ENCODE data around the gene HMGN1.

The HMGN1 gene

DNA sequence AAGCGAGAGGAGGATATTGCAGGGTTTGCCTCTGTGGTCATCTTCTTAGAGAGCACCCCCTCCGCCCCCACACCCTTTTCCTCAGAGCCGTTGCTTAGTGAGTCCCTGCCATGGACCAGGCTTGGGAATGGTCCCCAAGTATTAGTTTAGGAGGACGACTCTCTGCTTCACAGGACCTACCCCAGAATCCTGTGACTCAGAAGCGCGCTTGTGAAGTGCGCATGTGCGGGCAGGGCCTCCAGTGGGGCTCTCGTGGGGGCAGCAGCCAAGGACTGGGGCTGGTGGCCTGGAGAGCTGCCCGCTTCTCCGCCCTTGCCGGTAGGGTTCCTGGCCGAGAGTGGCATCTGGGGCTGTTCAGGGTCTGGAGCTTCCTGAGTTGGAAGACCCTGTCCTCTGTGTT lies 37.3 kb upstream of the HMGN1 start:
- TF ChIP-seq SIN3A (IDR thresholded peaks at IDR 0.05; ENCODE audit: borderline replicate concordance, insufficient read depth, low read length): no peak
- TF ChIP-seq, protein P1, sequence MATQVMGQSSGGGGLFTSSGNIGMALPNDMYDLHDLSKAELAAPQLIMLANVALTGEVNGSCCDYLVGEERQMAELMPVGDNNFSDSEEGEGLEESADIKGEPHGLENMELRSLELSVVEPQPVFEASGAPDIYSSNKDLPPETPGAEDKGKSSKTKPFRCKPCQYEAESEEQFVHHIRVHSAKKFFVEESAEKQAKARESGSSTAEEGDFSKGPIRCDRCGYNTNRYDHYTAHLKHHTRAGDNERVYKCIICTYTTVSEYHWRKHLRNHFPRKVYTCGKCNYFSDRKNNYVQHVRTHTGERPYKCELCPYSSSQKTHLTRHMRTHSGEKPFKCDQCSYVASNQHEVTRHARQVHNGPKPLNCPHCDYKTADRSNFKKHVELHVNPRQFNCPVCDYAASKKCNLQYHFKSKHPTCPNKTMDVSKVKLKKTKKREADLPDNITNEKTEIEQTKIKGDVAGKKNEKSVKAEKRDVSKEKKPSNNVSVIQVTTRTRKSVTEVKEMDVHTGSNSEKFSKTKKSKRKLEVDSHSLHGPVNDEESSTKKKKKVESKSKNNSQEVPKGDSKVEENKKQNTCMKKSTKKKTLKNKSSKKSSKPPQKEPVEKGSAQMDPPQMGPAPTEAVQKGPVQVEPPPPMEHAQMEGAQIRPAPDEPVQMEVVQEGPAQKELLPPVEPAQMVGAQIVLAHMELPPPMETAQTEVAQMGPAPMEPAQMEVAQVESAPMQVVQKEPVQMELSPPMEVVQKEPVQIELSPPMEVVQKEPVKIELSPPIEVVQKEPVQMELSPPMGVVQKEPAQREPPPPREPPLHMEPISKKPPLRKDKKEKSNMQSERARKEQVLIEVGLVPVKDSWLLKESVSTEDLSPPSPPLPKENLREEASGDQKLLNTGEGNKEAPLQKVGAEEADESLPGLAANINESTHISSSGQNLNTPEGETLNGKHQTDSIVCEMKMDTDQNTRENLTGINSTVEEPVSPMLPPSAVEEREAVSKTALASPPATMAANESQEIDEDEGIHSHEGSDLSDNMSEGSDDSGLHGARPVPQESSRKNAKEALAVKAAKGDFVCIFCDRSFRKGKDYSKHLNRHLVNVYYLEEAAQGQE (IDR thresholded peaks at IDR 0.05; ENCODE audit: insufficient read depth in 1 of 2, low read depth in 2 of 2, low read length in 2 of 2): no peak
- no peak for TF ChIP-seq FOXP2 (optimal IDR thresholded peaks at IDR 0.05; ENCODE audit: borderline replicate concordance, extremely low read depth, extremely low read length, insufficient read depth)
- no peak for TF ChIP-seq TAF1 (IDR thresholded peaks at IDR 0.05; ENCODE audit: borderline replicate concordance, insufficient read depth, low read length)
- TF ChIP-seq POLR2AphosphoS5 (IDR thresholded peaks at IDR 0.05; ENCODE audit: low read depth, low read length): no peak

DNA sequence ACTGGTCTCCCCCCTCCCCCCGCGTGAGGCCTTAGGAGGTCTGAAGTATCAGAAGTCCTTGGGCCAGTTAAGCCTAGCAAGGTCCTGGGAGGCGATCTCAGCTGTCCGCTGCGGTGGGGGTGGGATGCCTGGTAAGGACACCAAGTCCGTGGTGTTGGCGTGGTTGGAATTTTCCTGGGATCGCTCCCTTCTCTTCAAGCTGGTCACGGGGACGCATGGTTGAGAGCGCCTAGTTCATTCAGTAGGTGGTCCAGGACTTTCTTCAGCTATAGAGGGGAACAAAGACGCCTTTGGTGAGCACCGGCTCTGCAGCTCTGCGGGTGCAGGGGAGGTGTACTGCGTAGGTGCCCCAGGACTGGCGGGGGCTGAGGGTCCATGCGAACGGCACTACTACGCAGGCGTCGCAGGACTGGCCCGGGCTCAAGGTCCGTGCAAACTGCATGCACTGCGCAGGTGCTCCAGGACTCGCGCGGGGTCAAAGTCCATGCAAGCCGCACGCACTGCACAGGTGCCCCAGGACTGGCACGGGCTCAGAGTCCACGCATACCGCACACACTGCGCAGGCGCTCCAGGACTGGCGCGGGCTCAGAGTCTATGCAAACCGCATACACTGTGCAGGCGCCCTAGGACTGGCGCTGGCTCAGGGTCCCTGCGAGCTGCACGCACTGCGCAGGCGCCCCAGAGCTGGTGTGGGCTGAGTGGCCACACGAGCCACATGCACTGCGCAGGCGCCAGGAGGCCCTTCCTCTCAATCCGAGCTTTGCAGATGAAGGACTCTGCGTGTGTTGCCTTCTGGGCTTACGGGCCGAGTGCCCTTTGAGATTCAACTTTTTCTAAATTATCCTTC lies 36.6 kb upstream of the HMGN1 start:
- TF ChIP-seq FOXP2 (optimal IDR thresholded peaks at IDR 0.05; ENCODE audit: borderline replicate concordance, extremely low read depth, extremely low read length, insufficient read depth) (no peak), TAF1 (IDR thresholded peaks at IDR 0.05; ENCODE audit: borderline replicate concordance, insufficient read depth, low read length) (no peak), POLR2AphosphoS5 (IDR thresholded peaks at IDR 0.05; ENCODE audit: low read depth, low read length) (peak; percentile 36; the same call in 1 of the 2 replicates)
- TF ChIP-seq, protein P1 (IDR thresholded peaks at IDR 0.05; ENCODE audit: insufficient read depth in 1 of 2, low read depth in 2 of 2, low read length in 2 of 2): no peak

DNA sequence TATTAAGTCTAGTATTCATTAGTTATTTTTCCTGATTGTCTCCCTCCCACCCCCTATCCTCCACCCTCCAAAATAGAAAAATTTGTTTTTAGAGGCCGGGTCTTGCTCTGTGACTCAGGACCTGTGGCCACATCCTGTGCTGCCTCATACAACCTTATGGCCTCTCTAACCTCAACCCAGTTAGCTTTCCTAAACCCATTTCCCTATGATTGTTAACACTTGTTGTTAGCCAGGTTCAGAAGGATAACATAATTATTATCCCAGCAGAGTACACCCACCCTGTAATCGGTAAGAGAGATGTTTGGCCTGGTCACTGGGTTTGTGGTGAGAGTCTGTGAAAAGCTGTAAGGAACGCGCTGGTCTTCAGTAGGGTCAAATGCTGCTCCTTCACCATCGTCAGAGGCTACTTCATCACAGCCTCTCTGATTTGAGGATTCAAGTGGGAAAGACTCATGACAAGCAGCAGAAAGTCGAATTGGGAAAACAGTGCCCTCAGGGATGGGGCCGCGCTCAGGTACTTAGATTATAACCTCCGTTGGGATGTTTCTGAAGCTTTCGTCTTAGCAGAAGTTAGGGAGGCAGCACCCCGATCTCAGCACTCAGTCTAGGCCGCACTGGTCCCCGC lies 35.9 kb upstream of the HMGN1 start:
- no peak for TF ChIP-seq POLR2AphosphoS5 (IDR thresholded peaks at IDR 0.05; ENCODE audit: low read depth, low read length)
- TF ChIP-seq FOXP2 (optimal IDR thresholded peaks at IDR 0.05; ENCODE audit: borderline replicate concordance, extremely low read depth, extremely low read length, insufficient read depth): no peak
- no peak for TF ChIP-seq SIN3A (IDR thresholded peaks at IDR 0.05; ENCODE audit: borderline replicate concordance, insufficient read depth, low read length)
- TF ChIP-seq TAF1 (IDR thresholded peaks at IDR 0.05; ENCODE audit: borderline replicate concordance, insufficient read depth, low read length): no peak
- TF ChIP-seq, protein P1 (IDR thresholded peaks at IDR 0.05; ENCODE audit: insufficient read depth in 1 of 2, low read depth in 2 of 2, low read length in 2 of 2): no peak

DNA sequence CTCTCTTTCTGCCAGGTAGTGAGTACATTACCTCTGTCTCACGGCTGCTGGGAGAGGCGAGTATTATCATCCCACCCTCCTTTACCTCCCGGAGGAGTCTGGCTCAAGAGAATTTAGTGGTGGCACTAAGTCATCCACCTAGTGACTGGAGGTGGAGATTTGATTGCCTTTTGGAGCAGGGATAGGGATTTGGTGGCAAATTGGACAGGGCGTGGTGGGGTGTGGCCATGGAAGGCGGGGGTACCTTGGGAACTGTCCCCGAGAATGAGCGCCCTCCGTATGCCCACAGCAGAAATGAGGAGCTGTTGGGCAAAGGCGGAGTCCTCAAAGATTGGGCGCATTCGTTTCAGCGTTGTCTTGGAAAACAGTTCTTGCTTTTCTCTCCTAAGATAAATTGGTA lies 32.1 kb upstream of the HMGN1 start:
- TF ChIP-seq POLR2AphosphoS5 (IDR thresholded peaks at IDR 0.05; ENCODE audit: low read depth, low read length) (no peak), FOXP2 (optimal IDR thresholded peaks at IDR 0.05; ENCODE audit: borderline replicate concordance, extremely low read depth, extremely low read length, insufficient read depth) (no peak), TAF1 (IDR thresholded peaks at IDR 0.05; ENCODE audit: borderline replicate concordance, insufficient read depth, low read length) (no peak), SIN3A (IDR thresholded peaks at IDR 0.05; ENCODE audit: borderline replicate concordance, insufficient read depth, low read length) (no peak)
- TF ChIP-seq, protein P1 (IDR thresholded peaks at IDR 0.05; ENCODE audit: insufficient read depth in 1 of 2, low read depth in 2 of 2, low read length in 2 of 2): no peak
